Gastroesophageal sphincter (tissue), 4 donors: ENCODE results near the gene CCDC122. TPM values are rescaled to one million over a fixed set of nuclear protein-coding genes. Genes with fewer than 3 reads are reported as not detected.

Experiments used
- ATAC-seq: fragments of 150-250 bp; one replicate; pipeline ENCODE4 v1.9.1; 2016; ENCODE audit warnings: mild to moderate bottlenecking, moderate library complexity
- H3K27ac ChIP-seq, 4 donors: fragments of 200-600 bp; sonication (generic) in 3 of 4; 1 replicate in 3 of 4; 2 replicates in 1 of 4; pipeline ENCODE4 v1.5.1; 2016 to 2019
- H3K27me3 ChIP-seq: fragments of 200-600 bp; sonication (generic); one replicate; pipeline ENCODE4 v1.5.1; 2019
- H3K36me3 ChIP-seq, 2 donors: fragments of 200-600 bp; sonication (generic); one replicate each; pipeline ENCODE4 v1.5.1; 2019; ENCODE audit warnings: control low read depth in 1 of 2
- H3K4me1 ChIP-seq, 3 donors: fragments of 200-600 bp; sonication (generic); 1 replicate in 2 of 3; 2 replicates in 1 of 3; pipeline ENCODE4 v1.5.1; 2016 to 2019; ENCODE audit warnings: control low read depth in 2 of 3
- H3K4me3 ChIP-seq, 2 donors: fragments of 200-600 bp; sonication (generic); one replicate each; pipeline ENCODE4 v1.5.1; 2019; ENCODE audit warnings: mild to moderate bottlenecking in 1 of 2, moderate library complexity in 1 of 2
- H3K9me3 ChIP-seq, 3 donors: fragments of 200-600 bp; sonication (generic); one replicate each; pipeline ENCODE4 v1.5.1; 2017 to 2019; ENCODE audit warnings: control low read depth in 2 of 3
- EP300 ChIP-seq: sonication (generic); formaldehyde crosslinking; IDR thresholded peaks from one replicate; pipeline ENCODE4 v1.6.1; 2017; ENCODE audit warnings: antibody characterized with exemption, mild to moderate bottlenecking
- POLR2A ChIP-seq, 2 donors: fragments of 450-650 bp; IDR thresholded peaks; one replicate each; pipeline ENCODE4 v1.6.1; 2017; ENCODE audit warnings: antibody characterized with exemption in 2 of 2, mild to moderate bottlenecking in 2 of 2, moderate library complexity in 1 of 2
- POLR2AphosphoS5 ChIP-seq: sonication (generic); formaldehyde crosslinking; IDR thresholded peaks from one replicate; pipeline ENCODE4 v1.6.1; 2017; ENCODE audit warnings: antibody characterized with exemption
- WGBS, 2 donors: methylation state at CpG; one replicate each; pipeline ENCODE4 v1.1.5; 2018; ENCODE audit warnings: low coverage in 1 of 2; 5-methylcytosine and 5-hydroxymethylcytosine counted together
- total RNA-seq, 4 donors: library from RNA; depleted of rRNA; stranded (reverse); fragments of >200 nt; gene quantifications; one replicate each; pipeline ENCODE4 v1.1.0, GENCODE V29; 2016
- TF ChIP-seq, protein P1 (sequence below), 4 experiments: fragments of 200-600 bp in 2 of 4; fragments of 450-650 bp in 2 of 4; sonication (generic) in 1 of 4; IDR thresholded peaks; one replicate each; pipeline ENCODE4 v1.5.1; 2017 to 2019; ENCODE audit warnings: antibody characterized with exemption in 4 of 4, mild to moderate bottlenecking in 2 of 4, moderate library complexity in 2 of 4

The CCDC122 gene
- total RNA-seq, 4 donors from 2014 or later = 3.6 to 5.3 (median 4.0) TPM

DNA sequence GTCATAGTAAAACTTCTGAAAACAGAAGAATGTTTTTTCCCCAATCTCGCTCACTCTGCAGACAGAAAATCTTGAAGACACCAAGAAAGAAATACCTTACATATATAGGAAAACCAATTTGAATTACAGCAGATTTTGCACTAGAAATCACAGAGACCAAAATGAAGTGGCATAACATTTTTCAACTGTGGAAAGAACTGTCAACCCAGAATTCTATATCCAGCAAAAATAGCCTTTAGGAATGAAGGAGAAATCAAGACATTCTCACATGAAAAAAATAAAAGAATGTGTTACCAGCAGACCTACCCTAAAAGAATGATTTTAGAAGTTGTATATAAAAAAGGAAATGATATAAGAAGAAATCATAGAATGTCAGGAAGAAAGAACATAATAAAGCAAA lies 28.7 kb downstream of the CCDC122 start:
- ATAC-seq = no peak
- no peaks in the 10 kb centered on the region for H3K27me3 ChIP-seq
- peaks cover 0 to 13% of the 10 kb centered on the region in 2 donors for H3K36me3 ChIP-seq
- 86 to 87% methylated on average over 1 of the region's 1 CpG for WGBS, 2 donors
- peaks cover 0 to 57% (median 0%) of the 10 kb centered on the region in 3 donors for H3K9me3 ChIP-seq
- TF ChIP-seq EP300 = no peak
- no peak for TF ChIP-seq POLR2AphosphoS5
- TF ChIP-seq, protein P1, sequence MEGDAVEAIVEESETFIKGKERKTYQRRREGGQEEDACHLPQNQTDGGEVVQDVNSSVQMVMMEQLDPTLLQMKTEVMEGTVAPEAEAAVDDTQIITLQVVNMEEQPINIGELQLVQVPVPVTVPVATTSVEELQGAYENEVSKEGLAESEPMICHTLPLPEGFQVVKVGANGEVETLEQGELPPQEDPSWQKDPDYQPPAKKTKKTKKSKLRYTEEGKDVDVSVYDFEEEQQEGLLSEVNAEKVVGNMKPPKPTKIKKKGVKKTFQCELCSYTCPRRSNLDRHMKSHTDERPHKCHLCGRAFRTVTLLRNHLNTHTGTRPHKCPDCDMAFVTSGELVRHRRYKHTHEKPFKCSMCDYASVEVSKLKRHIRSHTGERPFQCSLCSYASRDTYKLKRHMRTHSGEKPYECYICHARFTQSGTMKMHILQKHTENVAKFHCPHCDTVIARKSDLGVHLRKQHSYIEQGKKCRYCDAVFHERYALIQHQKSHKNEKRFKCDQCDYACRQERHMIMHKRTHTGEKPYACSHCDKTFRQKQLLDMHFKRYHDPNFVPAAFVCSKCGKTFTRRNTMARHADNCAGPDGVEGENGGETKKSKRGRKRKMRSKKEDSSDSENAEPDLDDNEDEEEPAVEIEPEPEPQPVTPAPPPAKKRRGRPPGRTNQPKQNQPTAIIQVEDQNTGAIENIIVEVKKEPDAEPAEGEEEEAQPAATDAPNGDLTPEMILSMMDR (IDR thresholded peaks at IDR 0.05) = no peak
- TF ChIP-seq POLR2A (IDR thresholded peaks at IDR 0.05) = no peak
- no peak overlapping the region for H3K4me3 ChIP-seq
- H3K27ac ChIP-seq = no peak overlapping the region
- no peaks in the 10 kb centered on the region for H3K4me1 ChIP-seq

DNA sequence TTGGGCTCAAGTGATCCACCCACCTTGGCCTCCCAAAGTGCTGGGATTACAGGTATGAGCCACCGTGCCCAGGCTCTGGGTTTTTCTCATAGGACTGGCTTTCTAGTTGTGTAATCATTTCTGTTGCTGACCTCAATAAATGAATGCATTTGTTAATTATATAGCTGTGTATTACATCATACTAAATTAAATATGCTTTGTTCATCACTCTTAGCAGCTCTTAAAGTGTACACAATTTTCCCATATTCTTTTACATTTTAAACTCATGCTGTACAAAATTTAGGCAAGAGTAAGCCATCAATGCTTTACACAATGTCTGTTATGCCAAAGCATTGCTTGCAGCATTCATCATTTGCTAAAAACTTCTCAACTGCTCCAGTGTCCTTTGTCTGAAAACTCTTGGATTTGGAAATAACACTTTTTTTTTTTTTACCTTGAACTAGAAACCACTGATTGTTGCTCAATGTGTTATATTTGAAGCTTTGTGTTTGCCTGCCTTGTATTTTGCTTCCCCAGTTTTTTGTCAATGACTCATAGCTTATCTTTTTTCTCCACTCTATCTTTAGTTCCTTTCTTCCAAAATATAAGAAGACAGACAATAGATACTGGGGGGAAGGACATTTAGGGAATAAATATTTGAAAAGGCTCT lies 31.4 kb downstream of the CCDC122 start:
- no peaks in the 10 kb centered on the region for H3K4me1 ChIP-seq
- TF ChIP-seq POLR2A (IDR thresholded peaks at IDR 0.05) (no peak), POLR2AphosphoS5 (no peak), EP300 (no peak)
- TF ChIP-seq, protein P1 (IDR thresholded peaks at IDR 0.05) = no peak
- no peaks in the 10 kb centered on the region for H3K27me3 ChIP-seq
- H3K4me3 ChIP-seq = no peak overlapping the region
- H3K9me3 ChIP-seq = peaks cover 0 to 37% (median 0%) of the 10 kb centered on the region in 3 donors
- 100% methylated on average over 1 of the region's 1 CpG for WGBS, 2 donors
- peaks cover 0 to 13% of the 10 kb centered on the region in 2 donors for H3K36me3 ChIP-seq
- no peak overlapping the region for H3K27ac ChIP-seq
- no peak for ATAC-seq

DNA sequence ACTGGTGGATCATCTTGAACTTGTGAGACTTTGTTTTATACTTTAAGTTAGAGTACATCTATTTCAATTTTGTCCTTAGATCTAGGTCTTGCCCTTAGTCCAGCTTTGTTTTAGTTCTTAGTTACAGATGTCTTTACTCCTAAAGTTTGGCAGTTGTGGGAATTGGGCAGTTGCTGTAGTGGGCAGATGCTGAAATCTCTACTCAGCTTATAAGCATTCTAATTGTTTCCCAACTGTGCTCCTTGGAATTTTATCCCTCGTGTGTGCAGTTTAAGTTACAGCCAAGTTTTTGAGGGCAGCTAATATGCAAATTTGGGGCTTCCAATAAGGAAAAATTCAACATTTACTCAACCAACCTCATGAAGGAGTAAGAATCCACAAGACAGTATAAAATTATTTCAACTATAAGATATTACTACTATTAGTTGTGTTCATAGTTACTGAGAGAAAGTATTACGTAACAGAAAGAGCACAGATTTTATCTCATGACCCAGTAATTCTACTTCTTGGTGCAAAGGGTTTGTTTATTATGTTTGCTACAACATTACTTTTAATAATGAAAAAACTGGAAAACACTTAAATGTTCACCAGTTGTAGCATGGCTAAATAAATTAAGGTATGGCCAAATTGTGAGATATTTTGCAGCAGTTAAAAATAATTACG lies 32.9 kb downstream of the CCDC122 start:
- peaks cover 0 to 22% (median 0%) of the 10 kb centered on the region in 3 donors for H3K9me3 ChIP-seq
- TF ChIP-seq EP300 = no peak
- TF ChIP-seq POLR2AphosphoS5 = no peak
- TF ChIP-seq POLR2A (IDR thresholded peaks at IDR 0.05) = no peak
- TF ChIP-seq, protein P1 (IDR thresholded peaks at IDR 0.05) = no peak
- ATAC-seq = no peak
- no peak overlapping the region for H3K27ac ChIP-seq
- 83 to 86% methylated on average over 3 of the region's 3 CpGs for WGBS, 2 donors
- H3K27me3 ChIP-seq = no peaks in the 10 kb centered on the region
- peaks cover 0 to 9% of the 10 kb centered on the region in 2 donors for H3K36me3 ChIP-seq
- H3K4me1 ChIP-seq = no peaks in the 10 kb centered on the region
- H3K4me3 ChIP-seq = no peak overlapping the region

DNA sequence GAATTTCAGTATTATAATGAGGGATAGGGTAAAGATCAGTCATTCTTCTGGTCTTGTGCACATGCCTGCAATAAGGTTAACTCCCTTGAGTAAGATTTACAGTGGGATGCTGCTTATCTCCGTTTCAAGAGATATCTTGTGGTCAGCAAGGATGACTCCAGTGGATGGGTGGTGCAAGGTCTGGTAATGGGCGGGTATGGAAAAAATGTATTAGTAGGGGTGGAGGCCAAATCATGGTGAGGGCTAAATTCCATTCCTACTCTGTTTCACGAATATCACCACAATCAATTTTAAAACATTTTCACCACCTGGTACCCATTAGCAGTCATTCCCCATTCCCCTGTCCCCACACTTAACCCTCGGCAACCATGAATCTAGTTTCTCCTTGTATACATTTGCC lies 40.6 kb downstream of the CCDC122 start:
- Histone ChIP-seq H3K4me1 (no peaks in the 10 kb centered on the region), H3K9me3 (no peaks in the 10 kb centered on the region), H3K4me3 (no peak overlapping the region), H3K36me3 (no peaks in the 10 kb centered on the region), H3K27ac (no peak overlapping the region), H3K27me3 (no peaks in the 10 kb centered on the region)
- ATAC-seq = no peak
- 72 to 77% methylated on average over 4 of the region's 4 CpGs for WGBS, 2 donors
- TF ChIP-seq EP300 (no peak), POLR2A (IDR thresholded peaks at IDR 0.05) (no peak), POLR2AphosphoS5 (no peak)
- TF ChIP-seq, protein P1 (IDR thresholded peaks at IDR 0.05) = no peak

DNA sequence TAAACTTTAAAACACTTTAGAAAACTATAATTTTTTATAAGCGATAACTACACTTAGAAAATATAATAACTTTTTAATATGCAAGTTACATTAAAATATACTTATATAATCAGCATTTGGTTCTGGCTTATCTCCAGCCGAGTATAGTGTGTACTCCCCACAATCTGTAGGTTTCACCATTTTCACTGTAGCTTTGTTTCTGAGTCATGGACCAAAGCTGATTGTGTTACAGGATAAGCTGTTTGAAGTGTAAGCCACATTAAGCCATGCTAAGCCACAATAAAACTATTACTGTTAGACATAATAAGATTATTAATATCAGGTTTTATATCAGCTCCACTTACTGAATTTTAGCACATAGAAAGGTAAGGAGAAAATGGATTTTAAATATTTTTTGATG lies 43.8 kb downstream of the CCDC122 start:
- TF ChIP-seq EP300 (no peak), POLR2AphosphoS5 (no peak), POLR2A (IDR thresholded peaks at IDR 0.05) (no peak)
- TF ChIP-seq, protein P1 (IDR thresholded peaks at IDR 0.05) = no peak
- 87 to 93% methylated on average over 2 of the region's 2 CpGs for WGBS, 2 donors
- H3K9me3 ChIP-seq = no peaks in the 10 kb centered on the region
- H3K27me3 ChIP-seq = no peaks in the 10 kb centered on the region
- H3K27ac ChIP-seq = no peak overlapping the region
- ATAC-seq = no peak
- no peaks in the 10 kb centered on the region for H3K36me3 ChIP-seq
- H3K4me1 ChIP-seq = no peaks in the 10 kb centered on the region
- no peak overlapping the region for H3K4me3 ChIP-seq
